Smooth muscle cell (in vitro differentiated cells): Measurements from ENCODE around the gene UNC79. TPM values are rescaled to one million over a fixed set of nuclear protein-coding genes. Genes with fewer than 3 reads are reported as not detected.

Experiments
- DNase-seq: peaks from one replicate; lab custom pipeline; 2025; ENCODE audit not compliant: unreplicated experiment; lab: John Stamatoyannopoulos, UW
- H2AFZ ChIP-seq: fragments of 200-600 bp; sonication (generic); 2 replicates; pipeline ENCODE4 v1.6.0; 2016; ENCODE audit warnings: antibody characterized with exemption, low read depth, mild to moderate bottlenecking
- H3F3A ChIP-seq: fragments of 200-600 bp; sonication (generic); 2 replicates; pipeline ENCODE4 v1.6.0; 2017; ENCODE audit warnings: antibody characterized with exemption, low read depth
- H3K27ac ChIP-seq: fragments of 200-600 bp; sonication (generic); 2 replicates; pipeline ENCODE4 v1.5.1; 2016; ENCODE audit warnings: low read depth, mild to moderate bottlenecking
- H3K27me3 ChIP-seq: fragments of 200-600 bp; sonication (generic); 2 replicates; pipeline ENCODE4 v1.6.1; 2016; ENCODE audit warnings: low read depth, mild to moderate bottlenecking
- H3K36me3 ChIP-seq: fragments of 200-600 bp; sonication (generic); 2 replicates; pipeline ENCODE4 v1.5.1; 2016; ENCODE audit warnings: low read depth
- H3K4me1 ChIP-seq: fragments of 200-600 bp; sonication (generic); 2 replicates; pipeline ENCODE4 v1.5.1; 2016; ENCODE audit warnings: low read depth
- H3K4me2 ChIP-seq: fragments of 200-600 bp; sonication (generic); 2 replicates; pipeline ENCODE4 v1.6.0; 2016; ENCODE audit warnings: mild to moderate bottlenecking
- H3K4me3 ChIP-seq: fragments of 200-600 bp; sonication (generic); 2 replicates; pipeline ENCODE4 v1.5.1; 2016; ENCODE audit warnings: mild to moderate bottlenecking
- H3K79me2 ChIP-seq: fragments of 200-600 bp; sonication (generic); 2 replicates; pipeline ENCODE4 v1.6.0; 2016; ENCODE audit warnings: low read depth, mild to moderate bottlenecking
- H3K9ac ChIP-seq: fragments of 200-600 bp; sonication (generic); 2 replicates; pipeline ENCODE4 v1.6.0; 2016; ENCODE audit warnings: low read depth
- H3K9me3 ChIP-seq: fragments of 200-600 bp; sonication (generic); replicated peaks from 2 replicates; pipeline ENCODE4 v1.5.1; 2016; ENCODE audit warnings: low read depth
- H4K20me1 ChIP-seq: fragments of 200-600 bp; sonication (generic); 2 replicates; pipeline ENCODE4 v1.6.0; 2016; ENCODE audit warnings: low read depth
- whole genome bisulfite sequencing: methylation state at CpG from one replicate; pipeline ENCODE4 v1.1.7; 2016; ENCODE audit warnings: low lambda C conversion rate; 5-methylcytosine and 5-hydroxymethylcytosine counted together
- polyA plus RNA-seq: library from polyadenylated mRNA; unstranded; fragments of >200 nt; fragmentation: Nextera tagmentation; extraction: Ambion mirVana; gene quantifications from 2 replicates; pipeline ENCODE4 v1.2.1, GENCODE V29; 2016
- total RNA-seq: library from RNA; depleted of rRNA; stranded (reverse); fragments of >200 nt; gene quantifications from 2 replicates; pipeline ENCODE4 v1.2.3, GENCODE V29; 2014
- TF ChIP-seq, protein P1 (sequence below): fragments of 200-600 bp; sonication (generic); IDR thresholded peaks from 2 replicates; pipeline ENCODE4 v1.5.1; 2017; ENCODE audit warnings: borderline replicate concordance, mild to moderate bottlenecking, antibody characterized with exemption; ENCODE audit not compliant: insufficient read depth, poor library complexity, severe bottlenecking

The UNC79 gene
- total and polyA plus RNA-seq, 2 experiments from 2014 or later = 0.06 to 0.36 TPM

DNA sequence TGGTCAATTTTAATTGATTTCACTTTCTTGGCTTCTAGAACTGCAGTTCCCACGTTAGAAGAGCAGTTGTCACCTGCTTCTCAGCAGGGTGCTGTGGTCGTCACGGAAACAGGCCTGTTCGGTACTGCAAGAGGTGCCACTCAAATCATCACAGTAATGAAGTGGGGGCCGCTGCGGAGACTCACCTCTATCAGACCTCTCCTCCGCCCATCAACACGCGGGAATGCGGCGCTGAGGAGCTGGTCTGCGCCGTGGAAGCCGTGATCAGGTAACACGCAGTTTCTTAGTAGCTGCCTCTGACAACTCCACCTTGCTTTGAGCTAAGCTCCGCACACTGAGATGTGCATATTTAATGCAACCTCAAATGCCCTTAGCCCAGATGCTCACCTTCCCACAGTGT is 107.2 kb downstream of the UNC79 start:
- TF ChIP-seq, protein P1, sequence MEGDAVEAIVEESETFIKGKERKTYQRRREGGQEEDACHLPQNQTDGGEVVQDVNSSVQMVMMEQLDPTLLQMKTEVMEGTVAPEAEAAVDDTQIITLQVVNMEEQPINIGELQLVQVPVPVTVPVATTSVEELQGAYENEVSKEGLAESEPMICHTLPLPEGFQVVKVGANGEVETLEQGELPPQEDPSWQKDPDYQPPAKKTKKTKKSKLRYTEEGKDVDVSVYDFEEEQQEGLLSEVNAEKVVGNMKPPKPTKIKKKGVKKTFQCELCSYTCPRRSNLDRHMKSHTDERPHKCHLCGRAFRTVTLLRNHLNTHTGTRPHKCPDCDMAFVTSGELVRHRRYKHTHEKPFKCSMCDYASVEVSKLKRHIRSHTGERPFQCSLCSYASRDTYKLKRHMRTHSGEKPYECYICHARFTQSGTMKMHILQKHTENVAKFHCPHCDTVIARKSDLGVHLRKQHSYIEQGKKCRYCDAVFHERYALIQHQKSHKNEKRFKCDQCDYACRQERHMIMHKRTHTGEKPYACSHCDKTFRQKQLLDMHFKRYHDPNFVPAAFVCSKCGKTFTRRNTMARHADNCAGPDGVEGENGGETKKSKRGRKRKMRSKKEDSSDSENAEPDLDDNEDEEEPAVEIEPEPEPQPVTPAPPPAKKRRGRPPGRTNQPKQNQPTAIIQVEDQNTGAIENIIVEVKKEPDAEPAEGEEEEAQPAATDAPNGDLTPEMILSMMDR = no peak
- H3K36me3 ChIP-seq = no peaks in the 10 kb centered on the region
- no peaks in the 10 kb centered on the region for H3F3A ChIP-seq
- H3K4me2 ChIP-seq = no peak overlapping the region
- no peak overlapping the region for H3K4me3 ChIP-seq
- H3K27ac ChIP-seq = no peak overlapping the region
- no peaks in the 10 kb centered on the region for H3K79me2 ChIP-seq
- H2AFZ ChIP-seq = no peak overlapping the region
- no peaks in the 10 kb centered on the region for H3K27me3 ChIP-seq
- H3K9ac ChIP-seq = no peak overlapping the region
- DNase-seq = no peak
- WGBS = 89% methylated on average over 16 of the region's 16 CpGs
- no peaks in the 10 kb centered on the region for H3K9me3 ChIP-seq
- no peaks in the 10 kb centered on the region for H3K4me1 ChIP-seq
- no peaks in the 10 kb centered on the region for H4K20me1 ChIP-seq

DNA sequence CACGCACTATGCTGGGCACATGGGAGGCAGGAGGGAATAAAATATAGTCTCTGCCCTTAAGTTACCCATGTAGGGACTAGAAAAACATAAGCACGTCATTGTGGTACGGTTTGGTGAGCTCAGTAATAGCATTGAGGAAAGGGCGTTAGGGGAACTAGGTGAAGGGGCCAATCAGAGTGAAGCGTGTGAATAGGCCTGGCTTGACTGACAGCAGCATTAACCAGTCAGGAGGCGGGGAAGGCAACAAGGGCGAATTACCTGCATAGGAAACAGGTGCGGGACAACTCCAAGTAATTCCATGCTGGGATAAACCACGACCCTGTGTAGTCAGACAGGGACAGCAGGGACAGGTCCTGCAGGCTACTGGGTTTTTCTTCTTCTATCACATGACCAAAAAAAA is 107.7 kb downstream of the UNC79 start:
- H3K27me3 ChIP-seq = no peaks in the 10 kb centered on the region
- no peak for DNase-seq
- no peaks in the 10 kb centered on the region for H3K4me1 ChIP-seq
- H3K4me2 ChIP-seq = no peak overlapping the region
- no peaks in the 10 kb centered on the region for H4K20me1 ChIP-seq
- H3K9me3 ChIP-seq = no peaks in the 10 kb centered on the region
- no peak overlapping the region for H2AFZ ChIP-seq
- no peak overlapping the region for H3K27ac ChIP-seq
- H3F3A ChIP-seq = no peaks in the 10 kb centered on the region
- no peaks in the 10 kb centered on the region for H3K36me3 ChIP-seq
- 97% methylated on average over 9 of the region's 9 CpGs for WGBS
- H3K9ac ChIP-seq = no peak overlapping the region
- H3K79me2 ChIP-seq = no peaks in the 10 kb centered on the region
- H3K4me3 ChIP-seq = no peak overlapping the region
- TF ChIP-seq, protein P1 = no peak

DNA sequence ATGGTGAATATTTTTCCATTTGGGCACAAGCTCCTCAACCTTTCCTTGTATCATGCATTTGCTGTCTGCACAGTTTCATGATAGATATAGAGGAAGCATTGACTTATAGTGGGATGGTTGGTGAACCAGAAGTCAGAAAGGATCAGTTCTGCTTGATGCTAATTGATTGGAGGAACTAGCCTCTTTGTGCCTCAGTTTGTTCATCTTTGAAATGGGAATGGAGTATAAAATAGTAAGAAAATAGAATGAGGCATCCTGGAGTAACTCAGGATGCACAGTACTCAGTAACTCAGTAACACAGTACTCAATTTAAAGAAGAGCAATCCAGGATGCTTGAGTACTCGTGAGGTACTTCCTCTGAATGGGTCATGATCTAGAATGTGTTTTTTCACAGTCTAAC is 109.5 kb downstream of the UNC79 start:
- Histone ChIP-seq H3K27ac (no peak overlapping the region), H3F3A (no peaks in the 10 kb centered on the region), H3K4me3 (no peak overlapping the region), H3K4me2 (no peak overlapping the region), H2AFZ (no peak overlapping the region), H4K20me1 (no peaks in the 10 kb centered on the region), H3K79me2 (no peaks in the 10 kb centered on the region), H3K9ac (no peak overlapping the region), H3K9me3 (no peaks in the 10 kb centered on the region), H3K36me3 (no peaks in the 10 kb centered on the region), H3K4me1 (no peaks in the 10 kb centered on the region), H3K27me3 (no peaks in the 10 kb centered on the region)
- no peak for DNase-seq
- TF ChIP-seq, protein P1 = no peak
- 79% methylated on average over 1 of the region's 1 CpG for WGBS

DNA sequence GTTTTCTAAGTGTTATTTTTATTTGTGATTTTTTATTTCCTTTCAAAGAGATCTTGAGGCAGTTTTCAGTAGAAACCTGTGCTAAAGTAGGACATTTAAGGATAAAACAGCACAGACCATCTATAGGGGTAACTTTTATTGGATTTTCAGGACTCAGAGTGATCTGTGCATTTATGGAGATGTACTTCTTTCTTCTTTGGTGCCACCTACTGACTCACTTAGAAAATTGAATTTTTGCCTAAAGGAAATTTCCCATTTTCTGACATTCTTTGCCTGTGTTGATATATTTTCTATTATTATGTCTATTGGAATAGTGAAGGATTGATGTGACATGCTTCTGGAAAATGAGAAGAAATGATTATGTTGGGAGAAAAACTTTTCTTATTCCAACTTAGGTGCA is 113.0 kb downstream of the UNC79 start:
- Histone ChIP-seq H2AFZ (no peak overlapping the region), H4K20me1 (no peaks in the 10 kb centered on the region), H3K4me2 (no peak overlapping the region), H3K27me3 (no peaks in the 10 kb centered on the region), H3K36me3 (no peaks in the 10 kb centered on the region), H3K9ac (no peak overlapping the region), H3K9me3 (no peaks in the 10 kb centered on the region), H3K4me1 (no peaks in the 10 kb centered on the region), H3F3A (no peaks in the 10 kb centered on the region), H3K79me2 (no peaks in the 10 kb centered on the region), H3K27ac (no peak overlapping the region), H3K4me3 (no peak overlapping the region)
- TF ChIP-seq, protein P1 = peak; percentile 47
- no peak for DNase-seq
